DMS 273 treated with DMSO at 0.1 percent for 48 hours (cell line): ENCODE data around the gene SERPINI1.

Experiments
- DNase-seq: peaks from one replicate; lab custom pipeline; 2025; lab: John Stamatoyannopoulos, UW

The SERPINI1 gene

GRCh38 chr3:167851171-167851570 lies 115.7 kb downstream of the SERPINI1 start:
- no peak for DNase-seq

GRCh38 chr3:167851749-167852148 lies 116.2 kb downstream of the SERPINI1 start:
- DNase-seq = no peak

DNA sequence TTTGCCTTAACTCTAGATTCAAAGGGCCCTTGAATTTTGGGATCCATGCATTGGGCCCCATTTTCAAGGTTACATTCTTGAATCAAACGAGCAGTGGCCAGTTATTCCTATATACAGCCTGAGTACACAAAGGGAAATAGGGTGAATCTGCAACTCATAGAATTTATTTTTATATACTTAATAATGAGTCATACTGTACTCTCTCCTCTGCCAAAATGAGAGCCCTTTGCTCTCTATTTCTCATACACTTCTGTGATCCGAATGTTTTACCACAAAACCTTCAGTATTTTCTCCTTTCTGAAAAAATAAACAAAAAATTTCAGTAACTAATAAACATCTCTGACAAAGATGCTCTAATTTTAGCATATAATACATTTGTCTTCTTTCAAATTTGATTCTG lies 116.7 kb downstream of the SERPINI1 start:
- DNase-seq = no peak

GRCh38 chr3:167854063-167854462 lies 118.5 kb downstream of the SERPINI1 start:
- DNase-seq = no peak

DNA sequence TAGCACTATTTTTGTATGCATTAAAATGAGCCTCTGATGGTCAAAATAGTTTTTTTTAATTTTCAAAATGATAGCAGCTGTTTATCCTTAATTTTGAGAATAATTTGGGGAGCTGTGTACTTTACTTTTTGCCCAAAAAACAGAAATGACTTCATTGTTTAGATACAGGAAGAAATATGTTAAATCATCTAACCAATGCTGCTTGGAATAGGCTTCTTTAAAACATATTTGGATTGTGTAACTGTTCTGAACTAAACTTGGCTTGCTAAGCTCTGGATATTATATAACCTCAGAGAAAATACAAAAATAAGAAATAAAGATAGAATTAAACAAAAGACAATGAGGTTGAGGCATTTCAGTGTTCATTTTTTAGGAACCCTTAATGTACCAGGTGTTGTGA lies 119.3 kb downstream of the SERPINI1 start:
- DNase-seq = no peak

GRCh38 chr3:167855306-167855705 lies 119.8 kb downstream of the SERPINI1 start:
- DNase-seq = no peak

- no peak for DNase-seq
These were observed 123.3 kb downstream of the SERPINI1 start for GRCh38 chr3:167858865-167859264.

- DNase-seq = no peak
These were observed 124.1 kb downstream of the SERPINI1 start for GRCh38 chr3:167859610-167860009.

GRCh38 chr3:167861649-167862048 lies 126.1 kb downstream of the SERPINI1 start:
- no peak for DNase-seq

DNA sequence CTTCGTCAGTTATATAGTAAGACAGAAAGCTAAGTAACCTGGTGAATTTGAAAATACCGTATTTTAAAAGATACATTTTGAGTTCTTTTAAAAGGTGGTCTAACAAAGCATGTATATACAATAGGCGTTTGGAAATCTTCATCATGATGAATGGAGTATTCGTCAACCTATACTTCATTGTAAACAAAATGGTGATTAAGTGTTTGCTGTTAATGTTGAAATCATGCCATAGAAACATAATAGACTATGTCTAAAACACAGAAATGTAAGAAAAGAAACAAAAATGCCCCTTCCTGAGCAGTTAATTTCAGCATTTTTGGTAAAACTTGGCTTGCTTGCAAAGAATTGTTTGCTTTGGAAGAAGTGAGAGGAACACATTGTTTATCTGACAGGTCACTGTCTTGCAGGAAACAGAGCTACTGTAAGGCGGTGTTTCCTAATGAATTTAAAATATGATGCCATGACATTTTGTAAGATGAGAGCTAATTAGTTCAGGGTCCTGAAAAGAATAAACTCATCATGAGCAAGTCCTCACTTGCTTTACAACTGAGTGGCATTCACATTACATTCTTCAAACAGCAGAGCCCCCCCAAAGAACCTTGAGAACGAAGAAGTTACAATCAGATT lies 126.7 kb downstream of the SERPINI1 start:
- DNase-seq = no peak

- DNase-seq = no peak
These were observed 128.5 kb downstream of the SERPINI1 start for GRCh38 chr3:167863811-167864551.

- DNase-seq = no peak
These were observed 129.0 kb downstream of the SERPINI1 start for GRCh38 chr3:167864552-167864874.

DNA sequence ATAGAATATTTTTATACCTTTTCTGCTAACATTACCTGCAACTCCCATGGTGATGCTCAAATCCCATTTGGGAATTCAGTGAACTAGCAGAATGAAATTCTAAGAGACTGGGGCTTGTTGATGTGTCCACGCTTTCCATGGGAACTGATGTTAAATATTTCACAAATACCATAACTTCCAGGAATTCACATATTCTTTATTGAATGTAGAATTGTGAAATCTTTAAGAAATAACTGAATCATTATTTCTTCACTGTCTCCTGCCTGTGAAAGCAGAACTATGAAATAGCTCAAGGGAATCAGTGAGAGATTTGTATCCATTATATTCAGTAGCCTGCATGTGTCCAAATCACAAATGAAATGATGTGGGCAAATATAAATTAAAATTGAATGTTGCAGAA lies 130.8 kb downstream of the SERPINI1 start:
- no peak for DNase-seq

GRCh38 chr3:167867981-167868380 lies 132.5 kb downstream of the SERPINI1 start:
- no peak for DNase-seq

- DNase-seq = no peak
These were observed 134.7 kb downstream of the SERPINI1 start for GRCh38 chr3:167870181-167870580.

DNA sequence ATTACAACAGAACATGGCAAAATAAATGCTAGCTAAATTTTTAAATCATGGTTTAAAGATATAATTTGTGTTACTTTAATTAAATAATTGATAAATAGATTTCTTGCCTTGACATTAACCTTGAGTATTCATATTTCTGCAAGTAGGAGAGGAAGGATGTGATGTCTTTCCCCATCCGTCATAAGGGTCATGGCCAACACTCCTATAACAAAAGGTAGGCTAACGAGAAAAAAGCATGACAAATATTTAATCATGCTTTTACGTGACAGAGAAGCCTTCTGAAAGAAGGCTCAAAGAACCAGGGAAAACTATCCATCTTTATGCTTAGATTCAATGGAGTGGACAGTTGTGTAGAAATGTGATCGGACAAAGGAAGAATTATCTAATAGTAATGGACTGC lies 135.2 kb downstream of the SERPINI1 start:
- no peak for DNase-seq

GRCh38 chr3:167872032-167872431 lies 136.5 kb downstream of the SERPINI1 start:
- DNase-seq = no peak

DNA sequence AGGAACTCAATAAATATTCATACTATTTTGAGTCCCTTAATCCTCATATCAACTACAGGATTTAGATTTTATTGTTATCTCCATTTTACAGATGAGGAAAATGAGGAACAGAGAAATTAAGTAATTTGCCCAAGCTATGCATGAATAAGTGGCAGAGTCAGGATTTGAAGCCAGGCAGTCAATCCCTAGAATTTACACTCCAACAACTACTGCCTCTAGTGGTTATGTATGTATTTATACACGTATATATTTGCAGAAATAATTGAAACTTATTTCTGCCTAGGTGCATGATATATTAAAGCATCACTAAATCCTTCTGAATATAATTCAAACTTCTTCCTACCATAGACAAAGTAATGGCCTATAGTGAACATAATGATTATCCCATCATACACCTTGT lies 137.4 kb downstream of the SERPINI1 start:
- no peak for DNase-seq

- no peak for DNase-seq
These were observed 139.3 kb downstream of the SERPINI1 start for GRCh38 chr3:167874671-167875372.
